ENCODE results near the gene OR52B6.

- TF ChIP-seq SIN3A (IDR thresholded peaks at IDR 0.05; ENCODE audit: borderline replicate concordance, low read depth, low read length) (no peak), ZZZ3 (CRISPR knock-in tag; IDR thresholded peaks at IDR 0.05; ENCODE audit: borderline replicate concordance) (no peak), THYN1 (CRISPR knock-in tag; IDR thresholded peaks at IDR 0.05; ENCODE audit: borderline replicate concordance, low read depth) (no peak), IRF2 (CRISPR knock-in tag; IDR thresholded peaks at IDR 0.05) (no peak), ZBTB40 (IDR thresholded peaks at IDR 0.05) (no peak), ZBTB40 (CRISPR knock-in tag; IDR thresholded peaks at IDR 0.05) (no peak)
Observed at GRCh38 chr11:5611627-5612026, 30.9 kb downstream of the OR52B6 start.
